Stimulated activated naive CD4-positive, alpha-beta T cell treated with Interleukin-2 at 50 U/mL for 16 hours (primary cell): ENCODE data around the gene CACNA1I.
"Not testable (repeated sequence)": the region's sequence is repeated elsewhere in the genome, so short reads cannot be mapped to it uniquely, and the experiment has no call there.

ENCODE experiments used
- DNase-seq: peaks from one replicate; lab custom pipeline; 2025; lab: John Stamatoyannopoulos, UW

CACNA1I gene

DNA sequence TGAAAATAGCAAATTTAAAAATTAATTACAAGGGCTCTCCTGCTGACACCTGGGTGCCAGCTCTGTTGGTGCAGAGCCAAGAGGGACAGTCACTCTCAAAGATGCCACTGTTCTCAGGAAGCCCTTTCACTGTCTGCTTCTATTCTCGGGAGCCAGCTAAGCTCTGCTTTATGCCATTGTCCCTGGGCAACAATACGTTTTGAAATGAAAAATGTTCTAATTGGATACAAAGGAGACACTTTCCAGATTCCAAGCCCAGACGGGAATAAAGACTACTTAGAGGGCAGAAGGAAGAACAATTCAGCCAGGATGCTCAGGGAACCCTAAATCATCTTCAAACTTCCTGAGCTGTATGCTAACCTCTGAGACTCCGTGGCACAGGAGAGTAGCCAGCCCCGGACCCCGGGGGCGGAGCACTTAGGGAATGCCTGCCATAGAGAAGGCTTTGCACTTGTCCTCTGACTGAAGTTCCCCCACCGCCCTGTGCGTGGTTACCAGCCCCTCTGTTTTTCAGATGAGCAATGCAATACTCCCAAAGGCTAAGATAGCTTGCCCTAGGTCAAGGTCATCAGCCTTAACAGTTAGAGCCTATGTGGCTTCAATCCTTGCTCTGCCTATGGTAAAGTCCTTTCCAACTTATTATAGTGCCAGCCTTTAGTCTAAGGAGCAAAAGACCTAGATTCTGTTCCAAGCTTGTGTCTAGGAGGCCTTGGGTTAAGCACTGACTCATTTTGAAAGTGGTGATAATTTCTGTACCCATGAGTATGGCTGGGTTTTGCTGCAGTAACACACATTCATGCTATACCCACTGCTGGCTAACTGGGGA lies 150.9 kb downstream of the CACNA1I start:
- no peak for DNase-seq

DNA sequence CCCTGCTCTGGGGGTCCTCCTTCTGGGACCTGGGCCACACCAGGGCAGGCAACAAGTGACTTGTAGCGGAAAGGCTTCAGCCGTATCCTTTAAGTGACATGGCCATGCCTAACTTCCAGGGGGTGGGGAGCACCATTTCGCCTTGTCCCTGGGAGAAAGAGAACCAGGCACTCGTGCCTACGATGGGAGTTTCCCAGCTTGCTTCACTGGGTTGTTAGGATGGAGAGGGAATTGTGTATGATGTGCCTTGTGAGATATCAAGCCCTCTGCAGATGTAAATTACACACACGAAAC lies 151.4 kb downstream of the CACNA1I start:
- no peak for DNase-seq

- DNase-seq, result no peak
Observed at GRCh38 chr22:39722501-39722900, 151.9 kb downstream of the CACNA1I start.

DNA sequence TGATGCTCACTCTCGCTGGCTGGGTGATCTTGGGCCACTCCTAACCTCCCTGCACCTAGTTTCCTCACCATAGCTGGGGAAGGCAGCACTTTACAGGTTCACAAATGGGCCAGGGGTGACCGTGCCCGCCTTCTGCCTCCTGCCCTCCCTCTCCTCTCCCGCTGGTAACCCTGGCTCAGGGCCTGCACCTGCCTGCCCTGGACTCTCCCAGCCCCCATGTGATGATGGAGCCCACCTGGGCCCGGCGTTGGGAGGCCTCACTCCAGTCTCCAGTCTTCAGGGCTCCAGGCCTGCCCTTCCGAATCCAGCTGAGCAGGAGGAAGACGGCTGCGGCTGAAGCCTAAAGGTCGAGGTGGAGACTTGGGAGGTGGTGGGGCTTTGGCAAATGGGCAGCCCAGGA lies 152.9 kb downstream of the CACNA1I start:
- DNase-seq, result no peak

DNA sequence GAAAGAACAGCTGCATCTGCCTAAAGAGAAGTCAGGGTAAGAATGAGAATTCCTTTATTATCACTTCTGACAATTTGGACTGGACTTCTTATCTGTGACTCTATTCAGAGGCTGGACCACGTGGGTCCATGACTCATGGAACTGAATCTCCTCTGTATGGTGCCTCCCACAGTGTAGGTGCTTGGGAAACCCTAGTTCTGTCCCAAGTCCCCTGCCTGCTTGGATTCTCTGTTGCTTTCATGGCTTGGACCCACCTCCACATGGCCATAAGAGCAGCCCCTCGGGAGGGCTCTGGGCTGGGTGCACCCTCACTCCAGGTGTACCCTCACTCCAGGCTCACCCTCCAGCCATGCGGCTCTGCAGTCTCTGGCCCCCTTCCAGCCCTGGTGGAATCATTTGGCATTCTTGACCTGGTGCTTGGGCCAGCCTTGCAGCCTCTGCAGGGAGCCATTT lies 153.4 kb downstream of the CACNA1I start:
- DNase-seq, result no peak

- no peak for DNase-seq
Observed at GRCh38 chr22:39724390-39724789, 153.8 kb downstream of the CACNA1I start.

- no peak for DNase-seq
Observed at GRCh38 chr22:39724857-39725256, 154.3 kb downstream of the CACNA1I start.

DNA sequence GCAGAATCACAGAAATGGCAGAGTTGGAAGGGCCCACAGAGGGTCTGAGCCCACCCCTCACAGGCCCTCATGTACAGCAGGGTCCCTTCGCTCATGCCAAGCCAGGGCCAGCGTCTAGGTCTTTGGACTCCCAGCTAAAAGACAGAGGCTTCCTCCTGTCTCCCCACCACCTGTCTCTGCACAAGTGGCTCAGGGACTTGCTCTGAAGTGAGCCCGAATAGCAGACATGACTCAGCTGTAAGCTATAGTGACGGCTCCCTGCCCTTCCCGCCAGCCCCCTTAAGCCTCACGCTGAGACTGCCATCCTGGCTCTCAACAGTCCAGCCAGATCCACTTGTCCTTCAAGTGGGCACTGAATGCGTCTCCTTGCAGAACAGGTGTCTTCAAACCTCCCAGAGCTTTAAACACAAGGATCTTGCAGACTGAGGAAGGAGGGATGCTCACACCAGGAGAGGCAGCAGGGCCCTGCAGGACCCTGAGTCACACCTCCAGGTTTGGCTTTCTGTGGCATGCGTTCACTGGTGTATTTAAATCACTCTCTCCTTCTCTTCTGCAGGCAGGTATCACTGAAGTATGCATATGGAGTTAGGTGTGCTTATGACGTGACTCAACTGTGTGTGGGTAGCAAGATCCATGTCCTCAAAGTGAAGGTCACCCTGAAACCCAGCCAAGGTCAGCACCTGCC lies 154.9 kb downstream of the CACNA1I start:
- DNase-seq, result no peak

DNA sequence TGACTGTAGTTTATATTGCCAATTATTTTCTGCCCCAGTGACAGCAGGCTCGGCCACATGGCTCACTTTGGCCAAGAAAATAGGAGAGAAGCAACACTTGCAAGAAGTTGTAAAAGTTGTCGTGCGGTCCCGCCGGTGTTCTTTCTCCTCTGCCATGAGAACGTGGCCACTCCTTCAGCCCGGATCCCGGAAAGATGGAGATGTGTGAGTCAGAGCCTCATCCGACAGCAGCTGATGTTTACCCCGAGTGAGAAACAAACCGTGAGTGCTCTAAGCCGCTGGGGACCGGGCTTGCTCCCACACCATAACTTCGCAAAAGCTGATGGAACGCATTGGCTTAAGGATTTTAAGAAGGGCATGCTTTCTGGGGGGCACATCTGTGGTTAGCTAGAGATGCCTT lies 157.0 kb downstream of the CACNA1I start:
- DNase-seq, result no peak

DNA sequence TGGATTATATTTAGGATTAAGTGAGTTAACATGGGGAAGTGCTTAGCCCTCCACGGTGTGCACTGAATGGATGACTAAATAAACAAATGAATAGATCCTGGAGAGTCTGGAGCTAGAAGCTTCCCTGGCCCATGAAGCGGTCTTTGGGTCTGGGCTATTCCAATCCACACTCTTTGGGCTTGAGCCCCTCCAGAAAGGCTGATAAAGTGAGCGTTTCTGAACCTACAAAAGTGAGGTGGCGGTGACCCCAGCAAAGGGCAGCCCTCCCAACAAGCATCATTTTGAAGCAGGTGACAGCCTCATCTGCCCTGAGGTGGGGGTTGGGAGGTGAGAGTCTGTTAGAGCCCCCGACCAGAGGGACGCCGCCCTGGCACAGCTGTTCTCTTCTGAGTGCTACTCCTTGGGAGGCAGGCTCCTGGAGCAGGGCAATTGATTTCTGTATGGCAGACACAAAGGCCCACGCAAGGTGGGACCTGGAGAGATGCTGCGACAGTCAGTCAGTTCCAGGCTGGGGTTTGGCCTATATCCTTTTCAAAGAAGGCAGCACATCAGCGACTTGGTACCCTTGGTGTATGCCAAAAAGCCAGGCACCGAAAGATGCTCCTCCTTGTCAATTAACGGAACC lies 157.8 kb downstream of the CACNA1I start:
- no peak for DNase-seq

GRCh38 chr22:39729141-39729934 lies 158.8 kb downstream of the CACNA1I start:
- no peak for DNase-seq

- DNase-seq, result no peak
Observed at GRCh38 chr22:39731481-39731880, 160.9 kb downstream of the CACNA1I start.

- no peak for DNase-seq
Observed at GRCh38 chr22:39731881-39732555, 161.5 kb downstream of the CACNA1I start.

GRCh38 chr22:39732625-39733024 lies 162.1 kb downstream of the CACNA1I start:
- DNase-seq, result no peak

DNA sequence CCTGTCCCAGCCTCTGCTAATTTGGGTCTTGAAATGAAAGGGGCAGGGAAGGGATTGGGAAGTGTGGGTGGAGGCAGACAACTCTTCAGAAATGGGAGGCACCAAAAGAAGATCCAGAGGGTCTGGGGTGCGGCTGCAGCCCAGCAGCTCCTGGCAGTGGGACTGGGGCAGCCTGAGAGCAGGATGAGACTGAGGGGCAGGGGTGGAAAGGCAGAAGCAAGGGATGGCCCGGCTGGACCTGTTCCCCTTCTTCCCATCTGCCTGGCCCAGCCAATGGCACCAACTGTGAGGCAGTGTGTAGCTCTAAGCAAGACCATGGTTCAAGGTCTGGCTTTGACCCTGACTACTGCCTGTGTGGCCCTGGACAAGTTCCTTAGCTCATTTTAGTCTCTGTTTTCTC lies 162.6 kb downstream of the CACNA1I start:
- no peak for DNase-seq

GRCh38 chr22:39734046-39734445 lies 163.5 kb downstream of the CACNA1I start:
- DNase-seq, result not testable (repeated sequence)

DNA sequence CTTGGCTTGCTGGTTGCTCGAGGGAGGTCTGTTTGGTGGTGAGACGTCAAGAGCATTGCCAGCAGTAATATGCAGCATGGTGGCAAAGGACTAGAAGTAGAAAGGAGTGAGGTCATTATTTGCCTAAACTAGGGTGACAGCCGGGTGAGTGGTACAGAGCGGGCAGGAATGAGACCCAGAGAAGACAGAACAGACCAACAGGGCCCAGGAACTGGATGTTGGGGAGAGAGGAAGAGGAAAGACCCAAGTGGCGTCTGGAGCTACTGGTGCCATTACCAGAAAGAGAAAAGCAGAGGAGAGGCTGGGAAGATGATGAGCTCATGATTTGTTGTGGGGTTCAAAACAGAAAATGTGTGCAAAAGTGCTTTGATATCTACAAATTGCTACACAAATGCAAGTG lies 164.3 kb downstream of the CACNA1I start:
- DNase-seq, result no peak

- DNase-seq, result no peak
Observed at GRCh38 chr22:39735776-39736175, 165.2 kb downstream of the CACNA1I start.

- no peak for DNase-seq
Observed at GRCh38 chr22:39738746-39739145, 168.2 kb downstream of the CACNA1I start.
